Activated T-helper 17 cell treated with anti-CD3 and anti-CD28 coated beads, Interleukin-2, amount 50 U/mL, for 72 hours (primary cell): ENCODE measurements around the gene LTBP2. TPM values are rescaled to one million over a fixed set of nuclear protein-coding genes. Genes with fewer than 3 reads are reported as not detected.

Experiments used
- ATAC-seq: fragments of 150-1000 bp; cut with Tn5 transposase; replicated peaks from 2 replicates; pipeline ENCODE4 v1.10.0; 2021; ENCODE audit warnings: mild to moderate bottlenecking, moderate library complexity
- H3K27ac Mint-ChIP-seq: one replicate; pipeline ENCODE4 v1.8.0; 2022; ENCODE audit warnings: mixed read lengths
- H3K27me3 Mint-ChIP-seq: one replicate; pipeline ENCODE4 v1.8.0; 2022; ENCODE audit warnings: mixed read lengths
- H3K36me3 Mint-ChIP-seq: one replicate; pipeline ENCODE4 v1.8.0; 2022; ENCODE audit warnings: low read depth, mild to moderate bottlenecking, mixed read lengths
- H3K4me1 Mint-ChIP-seq: one replicate; pipeline ENCODE4 v1.8.0; 2022; ENCODE audit warnings: mixed read lengths
- H3K4me3 Mint-ChIP-seq: one replicate; pipeline ENCODE4 v1.8.0; 2022; ENCODE audit warnings: mild to moderate bottlenecking, mixed read lengths
- H3K9me3 Mint-ChIP-seq: one replicate; pipeline ENCODE4 v1.8.0; 2022; ENCODE audit warnings: mixed read lengths
- total RNA-seq, 2 donors: library from RNA; stranded (reverse); gene quantifications; one replicate each; pipeline ENCODE4 v1.2.3, GENCODE V29; 2022

The LTBP2 gene
- total RNA-seq, 2 donors from 2014 or later, result 0.03 TPM; not detected in 1

- Mint-ChIP-seq H3K4me1 (no peaks in the 10 kb centered on the region), H3K9me3 (no peaks in the 10 kb centered on the region), H3K4me3 (no peak overlapping the region), H3K27me3 (peaks cover 6% of the 10 kb centered on the region), H3K27ac (no peak overlapping the region), H3K36me3 (no peaks in the 10 kb centered on the region)
- no peak for ATAC-seq
Measured at GRCh38 chr14:74524076-74524811, 87.8 kb downstream of the LTBP2 start.

GRCh38 chr14:74522740-74523139 is 89.3 kb downstream of the LTBP2 start:
- Mint-ChIP-seq H3K36me3 (no peaks in the 10 kb centered on the region), H3K9me3 (no peaks in the 10 kb centered on the region), H3K27me3 (peaks cover 6% of the 10 kb centered on the region), H3K27ac (no peak overlapping the region), H3K4me1 (no peaks in the 10 kb centered on the region), H3K4me3 (no peak overlapping the region)
- ATAC-seq, result no peak

- Mint-ChIP-seq H3K27ac (no peak overlapping the region), H3K36me3 (no peaks in the 10 kb centered on the region)
Measured at GRCh38 chr14:74521756-74522155, 90.3 kb downstream of the LTBP2 start.

GRCh38 chr14:74519316-74520074 is 92.5 kb downstream of the LTBP2 start:
- Mint-ChIP-seq H3K4me1 (no peaks in the 10 kb centered on the region), H3K27ac (no peak overlapping the region), H3K27me3 (peaks cover 11% of the 10 kb centered on the region), H3K36me3 (no peaks in the 10 kb centered on the region), H3K9me3 (no peaks in the 10 kb centered on the region), H3K4me3 (no peak overlapping the region)
- ATAC-seq, result no peak

More at GRCh38 chr14:74521756-74522155, 90.3 kb downstream of the LTBP2 start:
- H3K27me3 Mint-ChIP-seq, result peaks cover 6% of the 10 kb centered on the region
- no peak overlapping the region for H3K4me3 Mint-ChIP-seq
- no peaks in the 10 kb centered on the region for H3K9me3 Mint-ChIP-seq
- no peak for ATAC-seq
- H3K4me1 Mint-ChIP-seq, result no peaks in the 10 kb centered on the region

GRCh38 chr14:74518221-74518620 is 93.8 kb downstream of the LTBP2 start:
- Mint-ChIP-seq H3K4me1 (no peaks in the 10 kb centered on the region), H3K27me3 (peaks cover 7% of the 10 kb centered on the region), H3K27ac (no peak overlapping the region), H3K4me3 (no peak overlapping the region), H3K36me3 (no peaks in the 10 kb centered on the region), H3K9me3 (no peaks in the 10 kb centered on the region)
- ATAC-seq, result no peak

- Mint-ChIP-seq H3K4me3 (no peak overlapping the region), H3K27ac (no peak overlapping the region), H3K4me1 (no peaks in the 10 kb centered on the region), H3K27me3 (peaks cover 7% of the 10 kb centered on the region), H3K9me3 (no peaks in the 10 kb centered on the region), H3K36me3 (no peaks in the 10 kb centered on the region)
- ATAC-seq, result no peak
Measured at GRCh38 chr14:74517731-74518130, 94.3 kb downstream of the LTBP2 start.

- no peak for ATAC-seq
- no peaks in the 10 kb centered on the region for H3K9me3 Mint-ChIP-seq
- no peak overlapping the region for H3K27ac Mint-ChIP-seq
- H3K4me1 Mint-ChIP-seq, result no peaks in the 10 kb centered on the region
- H3K36me3 Mint-ChIP-seq, result no peaks in the 10 kb centered on the region
- H3K27me3 Mint-ChIP-seq, result peaks cover 8% of the 10 kb centered on the region
- H3K4me3 Mint-ChIP-seq, result no peak overlapping the region
Measured at GRCh38 chr14:74516451-74517160, 95.4 kb downstream of the LTBP2 start.

- no peaks in the 10 kb centered on the region for H3K36me3 Mint-ChIP-seq
- ATAC-seq, result no peak
- H3K4me3 Mint-ChIP-seq, result no peak overlapping the region
- H3K4me1 Mint-ChIP-seq, result no peaks in the 10 kb centered on the region
- H3K9me3 Mint-ChIP-seq, result no peaks in the 10 kb centered on the region
- peaks cover 12% of the 10 kb centered on the region for H3K27me3 Mint-ChIP-seq
- no peak overlapping the region for H3K27ac Mint-ChIP-seq
Measured at GRCh38 chr14:74515891-74516412, 96.1 kb downstream of the LTBP2 start.

- no peaks in the 10 kb centered on the region for H3K9me3 Mint-ChIP-seq
- peaks cover 12% of the 10 kb centered on the region for H3K27me3 Mint-ChIP-seq
- H3K4me3 Mint-ChIP-seq, result no peak overlapping the region
- peak; percentile 21 for ATAC-seq
- no peak overlapping the region for H3K27ac Mint-ChIP-seq
- no peaks in the 10 kb centered on the region for H3K4me1 Mint-ChIP-seq
- no peaks in the 10 kb centered on the region for H3K36me3 Mint-ChIP-seq
Measured at GRCh38 chr14:74514471-74514941, 97.5 kb downstream of the LTBP2 start.

GRCh38 chr14:74511966-74512830 is 99.8 kb downstream of the LTBP2 start:
- Mint-ChIP-seq H3K9me3 (no peaks in the 10 kb centered on the region), H3K36me3 (no peaks in the 10 kb centered on the region), H3K27ac (no peak overlapping the region), H3K4me1 (no peaks in the 10 kb centered on the region), H3K4me3 (no peak overlapping the region), H3K27me3 (peaks cover 12% of the 10 kb centered on the region)
- ATAC-seq, result no peak

- H3K9me3 Mint-ChIP-seq, result no peaks in the 10 kb centered on the region
- H3K4me3 Mint-ChIP-seq, result no peak overlapping the region
Measured at GRCh38 chr14:74510959-74511409, 101.1 kb downstream of the LTBP2 start.

GRCh38 chr14:74510223-74510931 is 101.7 kb downstream of the LTBP2 start:
- Mint-ChIP-seq H3K9me3 (no peaks in the 10 kb centered on the region), H3K36me3 (no peaks in the 10 kb centered on the region)
- no peak for ATAC-seq

More at GRCh38 chr14:74510959-74511409, 101.1 kb downstream of the LTBP2 start:
- no peaks in the 10 kb centered on the region for H3K36me3 Mint-ChIP-seq
- H3K4me1 Mint-ChIP-seq, result no peaks in the 10 kb centered on the region
- H3K27ac Mint-ChIP-seq, result no peak overlapping the region
- ATAC-seq, result no peak
- peaks cover 7% of the 10 kb centered on the region for H3K27me3 Mint-ChIP-seq

GRCh38 chr14:74509587-74510222 is 102.3 kb downstream of the LTBP2 start:
- H3K27ac Mint-ChIP-seq, result no peak overlapping the region

More at GRCh38 chr14:74510223-74510931, 101.7 kb downstream of the LTBP2 start:
- Mint-ChIP-seq H3K4me1 (no peaks in the 10 kb centered on the region), H3K4me3 (no peak overlapping the region), H3K27me3 (peaks cover 7% of the 10 kb centered on the region), H3K27ac (no peak overlapping the region)

More at GRCh38 chr14:74509587-74510222, 102.3 kb downstream of the LTBP2 start:
- ATAC-seq, result no peak
- Mint-ChIP-seq H3K9me3 (no peaks in the 10 kb centered on the region), H3K27me3 (peaks cover 7% of the 10 kb centered on the region), H3K4me3 (no peak overlapping the region), H3K4me1 (no peaks in the 10 kb centered on the region), H3K36me3 (no peaks in the 10 kb centered on the region)
